ENCODE data around the gene NXF1. TPM values are rescaled to one million over a fixed set of nuclear protein-coding genes. Genes with fewer than 3 reads are reported as not detected.

NXF1 gene
- total and polyA plus RNA-seq, 2 of the 8 experiments (the other 6 are each of a cell fraction or from before 2014, with no cell fraction given): 48.1 to 49.8 TPM

DNA sequence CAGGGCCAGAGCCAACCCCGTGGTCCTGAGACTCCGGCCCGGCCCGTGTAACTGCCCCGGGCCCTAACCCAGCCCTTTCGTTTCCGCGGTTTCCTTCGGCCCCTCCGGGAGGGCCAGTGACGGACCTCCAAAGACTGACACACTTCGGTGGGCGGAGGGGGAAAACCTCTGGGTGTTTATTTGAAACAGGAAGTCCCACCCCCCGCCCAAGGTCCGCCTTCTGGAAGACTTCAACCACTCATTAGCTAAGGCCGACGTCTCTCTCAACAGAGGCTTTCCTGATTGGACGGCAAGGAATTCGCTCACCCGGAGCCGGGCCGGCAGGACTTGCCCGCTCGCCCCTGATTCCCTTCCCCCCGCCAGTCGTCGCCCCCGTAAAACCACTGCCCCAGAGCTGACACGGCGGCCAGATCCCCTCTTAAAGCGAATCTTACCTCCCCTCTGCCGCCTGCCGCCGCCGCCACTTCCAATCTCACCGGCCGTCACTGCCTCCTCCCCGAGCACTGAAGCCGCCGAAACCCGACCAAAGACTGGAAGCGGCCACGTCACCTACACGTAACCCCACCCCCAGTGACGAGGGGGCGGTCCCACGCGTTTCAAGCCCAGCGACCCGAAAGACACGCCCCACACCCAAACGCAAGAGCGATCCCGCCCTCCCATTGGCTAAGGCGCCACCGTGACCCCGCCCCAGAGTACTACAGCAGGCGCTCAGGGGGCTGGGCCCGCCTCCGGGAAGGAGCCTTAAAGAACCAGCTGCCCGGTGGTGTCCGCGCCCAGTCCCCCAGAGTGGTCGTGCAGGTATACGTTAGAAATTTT is 26.5 kb upstream of the NXF1 start, which contains the start of gene STX5:
STX5 (minus strand) TSS at position 532 of the 816 bp plus-strand sequence. CDS start 808 bp downstream, outside the sequence.
- Histone ChIP-seq H2BK12ac (ENCODE audit: low read depth, low read length) (no peak within 1 kb of the TSS), H3K14ac (ENCODE audit: insufficient read length) (no peak within 1 kb of the TSS), H3K4ac (replicated peaks; ENCODE audit: insufficient read length, low read depth, low read length) (no peak within 1 kb of the TSS), H3K23ac (ENCODE audit: insufficient read length) (no peak within 1 kb of the TSS), H2AFZ (ENCODE audit: low read length) (peak within 1 kb of the TSS; percentile 21; the same call in 1 of the 2 replicates), H3K27ac (ENCODE audit: low read depth, low read length) (peak within 1 kb of the TSS; percentile 95), H2BK5ac (ENCODE audit: low read depth, low read length) (peak within 1 kb of the TSS; percentile 84; the same call in 1 of the 2 replicates), H4K5ac (ENCODE audit: insufficient read length, low read depth, low read length) (peak within 1 kb of the TSS; percentile 75), H3K56ac (replicated peaks; ENCODE audit: insufficient read length, low read depth, low read length) (peak within 1 kb of the TSS; percentile 65), H4K20me1 (replicated peaks in 1 of 2; ENCODE audit: control insufficient read depth in 1 of 2, insufficient read depth in 2 of 2, low read length in 2 of 2) (peaks cover 5 to 11% of the 10 kb centered on the region in 2 experiments), H2BK20ac (ENCODE audit: low read length) (no peak within 1 kb of the TSS), H2BK15ac (ENCODE audit: low read length) (no peak within 1 kb of the TSS), H2BK120ac (replicated peaks; ENCODE audit: low read depth, low read length) (no peak within 1 kb of the TSS), H3K79me1 (ENCODE audit: low read depth, low read length) (peaks cover 10% of the 10 kb centered on the region), H3K4me1 (replicated peaks in 1 of 4; ENCODE audit: control insufficient read depth in 3 of 4, insufficient read depth in 4 of 4, low read length in 3 of 4) (peaks cover 0 to 17% (median 2%) of the 10 kb centered on the region in 4 experiments; a peak in 2 of 7 replicates), H3K23me2 (ENCODE audit: low read depth, low read length) (peaks cover 7% of the 10 kb centered on the region), H4K91ac (replicated peaks; ENCODE audit: insufficient read length, low read length) (peak within 1 kb of the TSS; percentile 59), H3K9me3 (ENCODE audit: insufficient read depth in 2 of 2, low read depth in 1 of 2, low read length in 1 of 2) (no peaks in the 10 kb centered on the region), H3K4me2 (ENCODE audit: insufficient read depth in 1 of 2, low read depth in 2 of 2, low read length in 2 of 2) (peak within 1 kb of the TSS; percentile 88 to 97), H3K18ac (ENCODE audit: extremely low read depth, low read length) (peak within 1 kb of the TSS; percentile 90), H3K36me3 (ENCODE audit: control insufficient read depth in 2 of 4, insufficient read depth in 4 of 4, low read length in 3 of 4) (peaks cover 24 to 39% (median 37%) of the 10 kb centered on the region in 4 experiments), H3K4me3 (ENCODE audit: extremely low read depth in 1 of 4, insufficient read depth in 2 of 4, low read depth in 3 of 4, low read length in 4 of 4) (peak within 1 kb of the TSS; percentile 76 to 94 (median 92)), H4K8ac (ENCODE audit: extremely low read depth, insufficient read depth, low read length) (peak within 1 kb of the TSS; percentile 99), H3K79me2 (ENCODE audit: control insufficient read depth in 1 of 2, insufficient read depth in 2 of 2, low read length in 2 of 2) (peaks cover 7 to 25% of the 10 kb centered on the region in 2 experiments; a peak in 3 of 4 replicates), H3K9ac (replicated peaks in 1 of 4; ENCODE audit: extremely low read depth in 1 of 4, low read depth in 3 of 4, low read length in 3 of 4) (peak within 1 kb of the TSS; percentile 88 to 92 (median 90)), H2AK5ac (ENCODE audit: low read depth, low read length) (no peak within 1 kb of the TSS), H3K27me3 (replicated peaks in 1 of 4; ENCODE audit: control insufficient read depth in 3 of 4, extremely low read depth in 1 of 4, insufficient read depth in 3 of 4, low read length in 3 of 4) (no peaks in the 10 kb centered on the region)
- DNase-seq (ENCODE audit: low read depth in 1 of 2, low spot score in 2 of 2): peak; percentile 96 to 99
- ChIA-PET POLR2A (ENCODE audit: partially characterized antibody) (interaction anchor here (0.6 to 13.8 kb wide), 44 partner anchors 9 to 1808 kb away, joined by 3 to 398 read pairs (median 5); partner anchors contain the start of genes BSCL2, C11orf98, CSKMT and EEF1G), CTCF (ENCODE audit: partially characterized antibody) (interaction anchor here (0.6 to 1.4 kb wide), 5 partner anchors 9 to 56 kb away, joined by 4 to 7 read pairs (median 5); no protein-coding TSS in a partner anchor)
- 1% methylated on average over 57 of the region's 65 CpGs; no CpG with 5 or more reads in 1 of the 2 experiments for WGBS, 2 experiments (ENCODE audit: extremely low coverage in 1 of 2, insufficient coverage in 1 of 2, insufficient read length in 1 of 2, insufficient replicate concordance in 2 of 2, low coverage in 1 of 2, low lambda C conversion rate in 2 of 2, missing lambda C conversion rate in 1 of 2)
- FAIRE-seq: peak; percentile 32
- TF ChIP-seq TAF1 (IDR thresholded peaks at IDR 0.05; ENCODE audit: low read depth, low read length) (peak; percentile 95), MAFK (IDR thresholded peaks at IDR 0.05; ENCODE audit: low read depth, low read length) (no peak), RXRA (IDR thresholded peaks at IDR 0.05; ENCODE audit: insufficient read depth, low read depth, low read length) (no peak), HDAC2 (IDR thresholded peaks at IDR 0.05; ENCODE audit: borderline replicate concordance in 1 of 2, low read depth in 2 of 2, low read length in 2 of 2) (0 out of 4 replicates have a peak, but pooled peaks of 1 of the 2 experiments have one; percentile 17), FOSL1 (IDR thresholded peaks at IDR 0.05; ENCODE audit: insufficient read depth, low read depth, low read length) (no peak), KDM5A (IDR thresholded peaks at IDR 0.05; ENCODE audit: low read length) (no peak; the same call in 1 of the 2 replicates), SIRT6 (IDR thresholded peaks at IDR 0.05; ENCODE audit: low read length) (no peak)
- TF ChIP-seq, protein P1, sequence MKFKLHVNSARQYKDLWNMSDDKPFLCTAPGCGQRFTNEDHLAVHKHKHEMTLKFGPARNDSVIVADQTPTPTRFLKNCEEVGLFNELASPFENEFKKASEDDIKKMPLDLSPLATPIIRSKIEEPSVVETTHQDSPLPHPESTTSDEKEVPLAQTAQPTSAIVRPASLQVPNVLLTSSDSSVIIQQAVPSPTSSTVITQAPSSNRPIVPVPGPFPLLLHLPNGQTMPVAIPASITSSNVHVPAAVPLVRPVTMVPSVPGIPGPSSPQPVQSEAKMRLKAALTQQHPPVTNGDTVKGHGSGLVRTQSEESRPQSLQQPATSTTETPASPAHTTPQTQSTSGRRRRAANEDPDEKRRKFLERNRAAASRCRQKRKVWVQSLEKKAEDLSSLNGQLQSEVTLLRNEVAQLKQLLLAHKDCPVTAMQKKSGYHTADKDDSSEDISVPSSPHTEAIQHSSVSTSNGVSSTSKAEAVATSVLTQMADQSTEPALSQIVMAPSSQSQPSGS (IDR thresholded peaks at IDR 0.05; ENCODE audit: low read length): no peak

Measured in H1 (cell line).